ENCODE measurements around the gene PAPPA2. TPM values are rescaled to one million over a fixed set of nuclear protein-coding genes. Genes with fewer than 3 reads are reported as not detected.

Gene PAPPA2
- total RNA-seq, 6 experiments from 2014 or later, result 0.53 to 14.8 (median 2.9) TPM

GRCh38 chr1:176567190-176567794, 104.3 kb downstream of the PAPPA2 start:
- DNase-seq (no peak), ATAC-seq (peak in 1 of 4 donors; percentile 76)
- H3K27ac ChIP-seq, result no peak overlapping the region
- H3K9me3 ChIP-seq, result no peaks in the 10 kb centered on the region
- no peaks in the 10 kb centered on the region for H3K36me3 ChIP-seq
- no peak for TF ChIP-seq CTCF (IDR thresholded peaks at IDR 0.05)
- TF ChIP-seq POLR2A (IDR thresholded peaks at IDR 0.05), result no peak
- peaks cover 0 to 4% (median 0%) of the 10 kb centered on the region in 4 donors for H3K4me1 ChIP-seq
- H3K27me3 ChIP-seq, result no peaks in the 10 kb centered on the region
- WGBS (ENCODE audit: insufficient coverage, low coverage, low lambda C conversion rate, missing lambda C conversion rate), result 57% methylated on average over 3 of the region's 3 CpGs
- H3K4me3 ChIP-seq, result no peak overlapping the region
- intact Hi-C loops (cut with DNase I), result no loop called here

DNA sequence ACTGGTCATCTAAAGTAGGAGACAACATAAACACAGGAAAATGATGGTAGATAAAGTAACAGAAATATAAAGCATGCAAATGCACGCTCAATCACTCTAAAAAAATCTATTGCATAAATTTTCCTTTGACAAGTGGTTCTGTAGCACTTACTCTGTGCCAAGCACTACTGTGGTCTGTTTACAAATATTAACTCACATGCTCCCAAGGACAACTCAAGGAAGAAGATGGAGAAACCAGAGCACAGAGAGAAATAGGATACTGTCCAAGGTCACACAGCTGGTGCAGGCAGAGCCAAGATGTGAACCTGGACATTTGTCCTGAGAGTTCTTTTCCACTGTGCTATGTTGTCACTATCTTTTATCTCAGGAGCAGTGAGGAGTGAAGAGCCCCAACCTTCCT, 105.2 kb downstream of the PAPPA2 start:
- Histone ChIP-seq H3K36me3 (no peaks in the 10 kb centered on the region), H3K27me3 (no peaks in the 10 kb centered on the region), H3K4me3 (no peak overlapping the region), H3K9me3 (no peaks in the 10 kb centered on the region), H3K4me1 (peaks cover 0 to 4% (median 0%) of the 10 kb centered on the region in 4 donors), H3K27ac (no peak overlapping the region)
- TF ChIP-seq POLR2A (IDR thresholded peaks at IDR 0.05), result no peak
- no peak for TF ChIP-seq CTCF (IDR thresholded peaks at IDR 0.05)
- ATAC-seq (no peak), DNase-seq (no peak)
- intact Hi-C loops (cut with DNase I), result no loop called here
- 50% methylated on average over 1 of the region's 1 CpG for WGBS (ENCODE audit: insufficient coverage, low coverage, low lambda C conversion rate, missing lambda C conversion rate)

- Histone ChIP-seq H3K4me3 (no peak overlapping the region), H3K9me3 (no peaks in the 10 kb centered on the region), H3K4me1 (no peaks in the 10 kb centered on the region), H3K27me3 (no peaks in the 10 kb centered on the region), H3K36me3 (no peaks in the 10 kb centered on the region), H3K27ac (no peak overlapping the region)
- 89% methylated on average over 2 of the region's 2 CpGs for WGBS (ENCODE audit: insufficient coverage, low coverage, low lambda C conversion rate, missing lambda C conversion rate)
- intact Hi-C loops (cut with DNase I), result no loop called here
- TF ChIP-seq POLR2A (IDR thresholded peaks at IDR 0.05), result no peak
- TF ChIP-seq CTCF (IDR thresholded peaks at IDR 0.05), result no peak
- DNase-seq (no peak), ATAC-seq (no peak)
Measured at GRCh38 chr1:176574756-176575155, 111.8 kb downstream of the PAPPA2 start.

DNA sequence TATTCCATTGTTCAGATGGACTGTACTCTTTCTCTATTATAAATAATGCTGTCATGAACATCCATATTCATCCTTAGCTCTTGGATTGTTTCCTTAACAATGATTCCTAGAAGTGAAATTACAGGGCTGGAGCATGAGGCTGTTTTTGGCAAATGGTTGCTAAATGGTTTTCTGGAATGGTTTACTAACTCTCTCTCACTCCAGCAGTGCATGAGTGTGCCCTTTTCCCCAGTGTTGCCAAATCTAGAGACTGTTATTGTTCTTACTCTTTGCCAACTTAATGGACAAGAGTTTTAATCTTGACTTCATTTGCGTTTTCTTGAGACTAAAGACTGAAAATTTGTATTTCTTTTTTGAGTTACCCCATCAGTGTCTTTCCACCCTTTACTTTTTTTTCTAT, 113.0 kb downstream of the PAPPA2 start:
- Histone ChIP-seq H3K27ac (no peak overlapping the region), H3K36me3 (no peaks in the 10 kb centered on the region), H3K4me3 (no peak overlapping the region), H3K9me3 (no peaks in the 10 kb centered on the region), H3K27me3 (no peaks in the 10 kb centered on the region), H3K4me1 (no peaks in the 10 kb centered on the region)
- no peak for TF ChIP-seq CTCF (IDR thresholded peaks at IDR 0.05)
- ATAC-seq, result peak in 1 of 4 donors; percentile 20
- no peak for DNase-seq
- 77% methylated on average over 1 of the region's 1 CpG for WGBS (ENCODE audit: insufficient coverage, low coverage, low lambda C conversion rate, missing lambda C conversion rate)
- intact Hi-C loops (cut with DNase I), result no loop called here

DNA sequence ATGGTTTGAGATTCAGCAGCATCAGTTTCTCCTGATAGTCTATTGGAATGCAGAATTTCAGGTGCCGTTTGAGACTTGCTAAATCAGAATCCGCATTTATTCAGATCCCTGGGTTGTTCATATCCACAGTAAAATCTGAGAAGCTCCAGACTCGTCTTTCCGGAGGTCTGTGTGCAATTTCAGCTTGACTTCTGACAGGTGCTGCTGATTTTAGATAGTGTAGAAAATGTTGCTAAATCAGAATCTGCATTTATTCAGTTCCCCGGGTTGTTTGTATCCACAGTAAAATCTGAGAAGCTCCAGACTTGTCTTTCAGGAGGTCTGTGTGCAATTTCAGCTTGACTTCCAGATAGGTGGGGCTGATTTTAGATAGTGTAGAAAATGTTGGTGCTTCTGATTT, 113.7 kb downstream of the PAPPA2 start:
- WGBS (ENCODE audit: insufficient coverage, low coverage, low lambda C conversion rate, missing lambda C conversion rate), result 44% methylated on average over 2 of the region's 5 CpGs
- no peaks in the 10 kb centered on the region for H3K4me1 ChIP-seq
- intact Hi-C loops (cut with DNase I), result no loop called here
- ATAC-seq, result no peak
- H3K36me3 ChIP-seq, result no peaks in the 10 kb centered on the region
- no peak for DNase-seq
- TF ChIP-seq CTCF (IDR thresholded peaks at IDR 0.05) (no peak), POLR2A (IDR thresholded peaks at IDR 0.05) (no peak)
- H3K27ac ChIP-seq, result no peak overlapping the region
- H3K27me3 ChIP-seq, result no peaks in the 10 kb centered on the region
- H3K4me3 ChIP-seq, result no peak overlapping the region
- H3K9me3 ChIP-seq, result no peaks in the 10 kb centered on the region

Measured in right lobe of liver (tissue), 6 donors.